Endothelial cell of umbilical vein (primary cell): Measurements from ENCODE around the gene LTN1.

Experiments
- POLR2A ChIP-seq: IDR thresholded peaks from 2 replicates; pipeline ENCODE4 v1.6.1; 2012; ENCODE audit warnings: low read depth, mild to moderate bottlenecking, control low read depth, low read length
- TF ChIP-seq, protein P1 (sequence below), 2 donors: IDR thresholded peaks; 1 replicate in 1 of 2; 2 replicates in 1 of 2; pipeline ENCODE4 v1.5.1; 2011; ENCODE audit warnings: low read length in 2 of 2, mild to moderate bottlenecking in 2 of 2, moderate library complexity in 2 of 2, control low read depth in 1 of 2, inconsistent platforms in 1 of 2, low read depth in 1 of 2; ENCODE audit not compliant: insufficient read depth in 1 of 2; ENCODE audit errors: extremely low read depth in 1 of 2
- TF ChIP-seq, protein P2 (sequence below): IDR thresholded peaks from 2 replicates; pipeline ENCODE4 v1.6.1; 2011; ENCODE audit not compliant: insufficient read depth, insufficient read length

DNA sequence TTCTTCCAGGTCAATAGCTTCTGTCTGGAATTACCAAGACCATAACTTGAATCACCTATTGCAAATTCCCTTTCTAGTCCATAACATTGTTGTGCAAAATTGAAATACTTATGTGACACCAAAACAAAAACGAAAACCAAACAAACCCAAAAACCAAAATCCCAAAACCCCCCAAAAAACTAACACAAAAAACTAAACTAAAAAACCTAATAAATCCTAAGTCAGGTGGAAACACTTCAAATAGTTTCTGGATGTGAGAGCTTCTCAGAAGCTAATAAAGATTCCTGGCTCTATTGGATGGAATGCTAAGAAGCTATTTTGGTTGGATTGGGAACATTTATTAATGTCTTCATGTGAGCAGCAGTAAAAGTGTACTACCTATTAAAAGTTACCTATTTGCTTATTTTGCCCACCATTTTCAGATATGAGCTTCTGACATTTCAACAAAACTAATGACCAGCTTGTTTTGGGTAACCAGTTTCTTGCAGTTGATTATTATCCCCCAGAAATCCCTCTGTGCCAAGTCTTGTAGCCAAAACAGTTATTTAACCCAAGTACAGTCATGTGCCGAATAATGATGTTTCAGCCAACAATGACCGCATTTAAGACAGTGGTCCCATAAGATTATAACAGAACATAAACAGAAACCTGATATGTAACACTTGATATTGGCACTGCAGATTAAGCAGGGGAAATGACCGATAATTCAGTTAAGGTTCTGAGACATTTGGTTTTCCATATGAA is 76.4 kb downstream of the LTN1 start:
- no peak for TF ChIP-seq POLR2A
- TF ChIP-seq, protein P1, sequence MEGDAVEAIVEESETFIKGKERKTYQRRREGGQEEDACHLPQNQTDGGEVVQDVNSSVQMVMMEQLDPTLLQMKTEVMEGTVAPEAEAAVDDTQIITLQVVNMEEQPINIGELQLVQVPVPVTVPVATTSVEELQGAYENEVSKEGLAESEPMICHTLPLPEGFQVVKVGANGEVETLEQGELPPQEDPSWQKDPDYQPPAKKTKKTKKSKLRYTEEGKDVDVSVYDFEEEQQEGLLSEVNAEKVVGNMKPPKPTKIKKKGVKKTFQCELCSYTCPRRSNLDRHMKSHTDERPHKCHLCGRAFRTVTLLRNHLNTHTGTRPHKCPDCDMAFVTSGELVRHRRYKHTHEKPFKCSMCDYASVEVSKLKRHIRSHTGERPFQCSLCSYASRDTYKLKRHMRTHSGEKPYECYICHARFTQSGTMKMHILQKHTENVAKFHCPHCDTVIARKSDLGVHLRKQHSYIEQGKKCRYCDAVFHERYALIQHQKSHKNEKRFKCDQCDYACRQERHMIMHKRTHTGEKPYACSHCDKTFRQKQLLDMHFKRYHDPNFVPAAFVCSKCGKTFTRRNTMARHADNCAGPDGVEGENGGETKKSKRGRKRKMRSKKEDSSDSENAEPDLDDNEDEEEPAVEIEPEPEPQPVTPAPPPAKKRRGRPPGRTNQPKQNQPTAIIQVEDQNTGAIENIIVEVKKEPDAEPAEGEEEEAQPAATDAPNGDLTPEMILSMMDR (IDR thresholded peaks at IDR 0.05; ENCODE audit: extremely low read depth in 1 of 2, insufficient read depth in 1 of 2, low read depth in 1 of 2, low read length in 2 of 2), result no peak
- TF ChIP-seq, protein P2, sequence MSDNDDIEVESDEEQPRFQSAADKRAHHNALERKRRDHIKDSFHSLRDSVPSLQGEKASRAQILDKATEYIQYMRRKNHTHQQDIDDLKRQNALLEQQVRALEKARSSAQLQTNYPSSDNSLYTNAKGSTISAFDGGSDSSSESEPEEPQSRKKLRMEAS, result no peak
